DMS153 treated with DMSO at 0.1 percent for 48 hours (cell line): ENCODE results near the gene KLK2.
A peak's percentile ranks its signal among the peaks of the same experiment; 100 is the strongest.

ENCODE experiments used
- DNase-seq: peaks from one replicate; lab custom pipeline; 2025; ENCODE audit not compliant: unreplicated experiment; lab: John Stamatoyannopoulos, UW

Gene KLK2

DNA sequence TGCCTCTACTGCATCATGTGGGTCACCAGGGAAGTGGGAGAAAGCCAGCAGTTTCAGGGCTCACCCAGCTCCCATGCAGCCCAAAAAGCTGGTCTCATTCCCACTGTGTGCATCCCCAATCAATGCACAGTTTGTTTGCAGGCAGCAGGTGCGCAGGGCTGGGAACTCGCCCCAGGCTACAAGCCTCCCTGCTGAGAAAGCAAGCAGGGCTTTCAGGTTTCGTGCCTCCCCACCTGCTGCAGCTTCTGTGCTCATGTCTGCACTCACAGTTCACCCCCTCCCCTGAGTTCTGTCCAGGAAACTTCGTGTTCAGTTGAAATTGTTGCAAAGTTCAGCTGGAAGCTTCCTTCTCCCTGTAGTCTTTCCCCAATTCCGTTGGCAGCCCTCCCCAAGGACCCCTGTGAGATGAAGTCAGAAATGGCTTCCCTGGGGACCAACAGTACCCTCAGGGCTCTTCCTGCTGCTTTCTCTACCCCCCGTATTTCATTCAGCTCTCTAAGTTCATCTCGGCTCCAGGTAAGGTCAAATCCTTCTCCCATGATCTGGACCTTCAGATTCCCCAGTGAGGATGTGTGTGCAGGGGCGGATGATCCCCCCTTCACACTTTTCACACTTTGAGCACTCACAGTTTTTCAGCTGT, 28.8 kb upstream of the KLK2 start:
- peak; percentile 16 for DNase-seq

DNA sequence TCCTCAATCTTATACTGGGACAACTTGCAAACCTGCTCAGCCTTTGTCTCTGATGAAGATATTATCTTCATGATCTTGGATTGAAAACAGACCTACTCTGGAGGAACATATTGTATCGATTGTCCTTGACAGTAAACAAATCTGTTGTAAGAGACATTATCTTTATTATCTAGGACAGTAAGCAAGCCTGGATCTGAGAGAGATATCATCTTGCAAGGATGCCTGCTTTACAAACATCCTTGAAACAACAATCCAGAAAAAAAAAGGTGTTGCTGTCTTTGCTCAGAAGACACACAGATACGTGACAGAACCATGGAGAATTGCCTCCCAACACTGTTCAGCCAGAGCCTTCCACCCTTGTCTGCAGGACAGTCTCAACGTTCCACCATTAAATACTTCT, 22.5 kb upstream of the KLK2 start:
- no peak for DNase-seq

GRCh38 chr19:50851620-50852019, 21.6 kb upstream of the KLK2 start:
- no peak for DNase-seq

GRCh38 chr19:50854636-50855410, 18.4 kb upstream of the KLK2 start, which contains the start of gene KLK3:
Gene KLK3, plus strand, starts transcription at chr19:50854915. Its CDS starts 41 bp downstream, at chr19:50854956.
- DNase-seq = no peak

DNA sequence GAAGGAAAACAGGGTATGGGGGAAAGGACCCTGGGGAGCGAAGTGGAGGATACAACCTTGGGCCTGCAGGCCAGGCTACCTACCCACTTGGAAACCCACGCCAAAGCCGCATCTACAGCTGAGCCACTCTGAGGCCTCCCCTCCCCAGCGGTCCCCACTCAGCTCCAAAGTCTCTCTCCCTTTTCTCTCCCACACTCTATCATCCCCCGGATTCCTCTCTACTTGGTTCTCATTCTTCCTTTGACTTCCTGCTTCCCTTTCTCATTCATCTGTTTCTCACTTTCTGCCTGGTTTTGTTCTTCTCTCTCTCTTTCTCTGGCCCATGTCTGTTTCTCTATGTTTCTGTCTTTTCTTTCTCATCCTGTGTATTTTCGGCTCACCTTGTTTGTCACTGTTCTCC, 15.9 kb upstream of the KLK2 start:
- no peak for DNase-seq

DNA sequence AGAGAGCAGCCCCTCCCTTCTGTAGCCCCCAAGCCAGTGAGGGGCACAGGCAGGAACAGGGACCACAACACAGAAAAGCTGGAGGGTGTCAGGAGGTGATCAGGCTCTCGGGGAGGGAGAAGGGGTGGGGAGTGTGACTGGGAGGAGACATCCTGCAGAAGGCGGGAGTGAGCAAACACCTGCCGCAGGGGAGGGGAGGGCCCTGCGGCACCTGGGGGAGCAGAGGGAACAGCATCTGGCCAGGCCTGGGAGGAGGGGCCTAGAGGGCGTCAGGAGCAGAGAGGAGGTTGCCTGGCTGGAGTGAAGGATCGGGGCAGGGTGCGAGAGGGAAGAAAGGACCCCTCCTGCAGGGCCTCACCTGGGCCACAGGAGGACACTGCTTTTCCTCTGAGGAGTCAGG, 14.4 kb upstream of the KLK2 start:
- DNase-seq = peak; percentile 42

GRCh38 chr19:50859849-50860248, 13.4 kb upstream of the KLK2 start:
- DNase-seq = no peak

DNA sequence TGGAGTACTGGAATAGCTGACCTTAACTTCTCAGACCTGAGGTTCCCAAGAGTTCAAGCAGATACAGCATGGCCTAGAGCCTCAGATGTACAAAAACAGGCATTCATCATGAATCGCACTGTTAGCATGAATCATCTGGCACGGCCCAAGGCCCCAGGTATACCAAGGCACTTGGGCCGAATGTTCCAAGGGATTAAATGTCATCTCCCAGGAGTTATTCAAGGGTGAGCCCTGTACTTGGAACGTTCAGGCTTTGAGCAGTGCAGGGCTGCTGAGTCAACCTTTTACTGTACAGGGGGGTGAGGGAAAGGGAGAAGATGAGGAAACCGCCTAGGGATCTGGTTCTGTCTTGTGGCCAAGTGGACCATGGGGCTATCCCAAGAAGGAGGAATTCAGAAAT, 12.2 kb upstream of the KLK2 start:
- no peak for DNase-seq

GRCh38 chr19:50861496-50862286, 11.5 kb upstream of the KLK2 start:
- no peak for DNase-seq

GRCh38 chr19:50869479-50869878, 3.8 kb upstream of the KLK2 start:
- DNase-seq = no peak

DNA sequence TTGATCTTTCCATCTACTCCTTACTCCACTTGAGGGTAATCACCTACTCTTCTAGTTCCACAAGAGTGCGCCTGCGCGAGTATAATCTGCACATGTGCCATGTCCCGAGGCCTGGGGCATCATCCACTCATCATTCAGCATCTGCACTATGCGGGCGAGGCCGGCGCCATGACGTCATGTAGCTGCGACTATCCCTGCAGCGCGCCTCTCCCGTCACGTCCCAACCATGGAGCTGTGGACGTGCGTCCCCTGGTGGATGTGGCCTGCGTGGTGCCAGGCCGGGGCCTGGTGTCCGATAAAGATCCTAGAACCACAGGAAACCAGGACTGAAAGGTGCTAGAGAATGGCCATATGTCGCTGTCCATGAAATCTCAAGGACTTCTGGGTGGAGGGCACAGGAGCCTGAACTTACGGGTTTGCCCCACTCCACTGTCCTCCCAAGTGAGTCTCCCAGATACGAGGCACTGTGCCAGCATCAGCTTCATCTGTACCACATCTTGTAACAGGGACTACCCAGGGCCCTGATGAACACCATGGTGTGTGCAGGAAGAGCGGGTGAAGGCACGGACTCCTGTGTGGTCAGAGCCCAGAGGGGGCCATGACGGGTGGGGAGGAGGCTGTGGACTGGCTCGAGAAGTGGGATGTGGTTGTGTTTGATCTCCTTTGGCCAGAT, 2.7 kb upstream of the KLK2 start:
- DNase-seq = no peak

- no peak for DNase-seq
Measured at GRCh38 chr19:50874211-50874610, 972 bp downstream of the KLK2 start.

- DNase-seq = no peak
Measured at GRCh38 chr19:50875795-50876422, 2.7 kb downstream of the KLK2 start.

DNA sequence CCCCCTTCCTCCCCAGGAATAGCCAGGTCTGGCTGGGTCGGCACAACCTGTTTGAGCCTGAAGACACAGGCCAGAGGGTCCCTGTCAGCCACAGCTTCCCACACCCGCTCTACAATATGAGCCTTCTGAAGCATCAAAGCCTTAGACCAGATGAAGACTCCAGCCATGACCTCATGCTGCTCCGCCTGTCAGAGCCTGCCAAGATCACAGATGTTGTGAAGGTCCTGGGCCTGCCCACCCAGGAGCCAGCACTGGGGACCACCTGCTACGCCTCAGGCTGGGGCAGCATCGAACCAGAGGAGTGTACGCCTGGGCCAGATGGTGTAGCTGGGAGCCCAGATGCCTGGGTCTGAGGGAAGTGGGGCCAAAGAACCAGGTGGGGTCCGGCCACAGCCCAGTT, 3.2 kb downstream of the KLK2 start:
- DNase-seq = no peak

DNA sequence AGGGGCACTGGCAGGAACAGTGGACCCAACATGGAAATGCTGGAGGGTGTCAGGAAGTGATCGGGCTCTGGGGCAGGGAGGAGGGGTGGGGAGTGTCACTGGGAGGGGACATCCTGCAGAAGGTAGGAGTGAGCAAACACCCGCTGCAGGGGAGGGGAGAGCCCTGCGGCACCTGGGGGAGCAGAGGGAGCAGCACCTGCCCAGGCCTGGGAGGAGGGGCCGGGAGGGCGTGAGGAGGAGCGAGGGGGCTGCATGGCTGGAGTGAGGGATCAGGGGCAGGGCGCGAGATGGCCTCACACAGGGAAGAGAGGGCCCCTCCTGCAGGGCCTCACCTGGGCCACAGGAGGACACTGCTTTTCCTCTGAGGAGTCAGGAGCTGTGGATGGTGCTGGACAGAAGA, 4.1 kb downstream of the KLK2 start:
- DNase-seq = no peak

DNA sequence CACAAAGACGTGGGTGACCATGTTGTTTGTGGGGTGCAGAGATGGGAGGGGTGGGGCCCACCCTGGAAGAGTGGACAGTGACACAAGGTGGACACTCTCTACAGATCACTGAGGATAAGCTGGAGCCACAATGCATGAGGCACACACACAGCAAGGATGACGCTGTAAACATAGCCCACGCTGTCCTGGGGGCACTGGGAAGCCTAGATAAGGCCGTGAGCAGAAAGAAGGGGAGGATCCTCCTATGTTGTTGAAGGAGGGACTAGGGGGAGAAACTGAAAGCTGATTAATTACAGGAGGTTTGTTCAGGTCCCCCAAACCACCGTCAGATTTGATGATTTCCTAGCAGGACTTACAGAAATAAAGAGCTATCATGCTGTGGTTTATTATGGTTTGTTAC, 5.6 kb downstream of the KLK2 start:
- no peak for DNase-seq

- DNase-seq = no peak
Measured at GRCh38 chr19:50880241-50880640, 7.0 kb downstream of the KLK2 start.

DNA sequence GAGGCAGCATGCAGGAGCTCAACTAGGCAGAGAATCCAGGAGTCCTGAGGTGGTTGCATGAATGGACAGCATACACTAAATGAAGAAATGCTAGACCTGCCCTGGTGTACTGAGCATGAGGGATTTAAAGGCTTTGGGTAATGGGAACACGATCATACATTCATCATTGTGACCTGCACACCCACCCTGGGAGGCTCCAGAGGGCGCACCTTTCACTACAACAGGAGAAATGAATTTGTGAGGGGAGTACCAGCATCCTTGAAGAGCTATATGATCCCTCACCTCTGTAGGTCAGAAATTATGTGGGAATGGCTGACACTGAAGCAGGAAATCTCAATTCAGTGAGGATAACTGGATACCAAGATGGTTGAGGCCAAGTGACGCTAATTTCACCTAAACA, 8.9 kb downstream of the KLK2 start:
- no peak for DNase-seq

DNA sequence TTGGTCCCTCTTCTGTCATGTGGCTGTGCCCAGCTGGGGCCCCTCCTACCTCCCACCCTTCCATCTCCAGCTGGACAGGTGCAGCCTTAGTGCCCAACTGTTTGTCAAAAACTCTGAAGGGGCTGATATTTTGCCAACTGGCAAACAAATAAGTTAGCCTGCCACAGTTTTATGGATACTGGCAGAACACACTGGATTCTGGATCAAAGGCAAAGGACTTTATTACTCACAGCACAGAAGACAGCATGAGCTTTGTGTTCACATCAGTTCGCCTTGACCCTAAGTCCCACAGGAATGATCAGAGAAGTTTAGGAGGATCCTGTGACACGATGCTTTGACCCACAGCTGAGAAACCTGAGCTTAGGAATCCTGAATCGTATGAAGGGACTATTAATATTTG, 16.4 kb downstream of the KLK2 start:
- DNase-seq = no peak

DNA sequence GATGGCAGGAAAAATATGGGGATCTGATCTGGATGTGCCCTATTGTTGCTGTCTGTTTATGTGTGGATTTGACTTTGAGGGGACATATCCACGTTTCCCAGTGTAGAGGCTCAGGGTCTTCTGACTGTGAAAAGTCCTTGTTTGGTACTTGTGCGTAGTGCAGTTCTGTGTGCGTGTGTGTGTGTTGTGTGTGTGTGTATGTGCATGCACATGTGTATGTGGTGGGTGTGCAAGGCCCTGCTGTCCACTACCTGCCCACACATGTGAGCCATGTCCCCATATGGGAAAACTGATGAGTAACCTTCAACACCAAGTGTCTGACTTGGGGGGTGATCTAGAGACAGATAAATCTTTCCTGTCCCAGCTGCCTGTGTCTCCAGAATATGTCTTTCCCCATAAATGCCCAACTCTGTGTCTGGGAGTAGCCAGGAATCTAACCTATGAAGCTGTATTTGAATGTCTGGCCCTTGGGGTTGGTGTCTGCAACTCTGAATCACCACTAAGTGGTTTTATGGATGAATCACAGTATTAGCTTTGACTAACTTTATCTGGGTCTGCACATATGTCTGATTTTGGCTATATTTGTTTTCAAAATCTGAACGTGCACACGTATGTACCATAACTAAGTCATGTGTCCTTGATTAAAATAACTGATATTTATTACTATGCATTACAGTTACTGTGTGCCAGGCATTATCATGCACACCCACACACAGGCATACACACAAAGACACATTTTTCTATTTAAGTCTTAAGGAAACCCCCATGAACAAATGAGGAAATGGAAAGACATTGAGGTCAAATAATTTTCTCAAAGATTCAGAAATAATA, 17.4 kb downstream of the KLK2 start:
- DNase-seq = no peak
